ENCODE results near the gene TCEAL7.
A peak's percentile ranks its signal among the peaks of the same experiment; 100 is the strongest.
"Not testable (repeated sequence)": the region's sequence is repeated elsewhere in the genome, so short reads cannot be mapped to it uniquely, and the experiment has no call there.

TCEAL7 gene

GRCh38 chrX:103329991-103330390, at the start of gene TCEAL7:
TCEAL7 (plus strand) TSS chrX:103330239; CDS start chrX:103331404, 1,165 bp downstream.
- no peak for DNase-seq (ENCODE audit: low spot score)

GRCh38 chrX:103293118-103293517, 36.9 kb upstream of the TCEAL7 start:
- DNase-seq (ENCODE audit: low spot score) = no peak

- no peak for DNase-seq (ENCODE audit: low spot score)
Measured at GRCh38 chrX:103304705-103305104, 25.3 kb upstream of the TCEAL7 start.

- DNase-seq (ENCODE audit: low spot score) = not testable (repeated sequence)
Measured at GRCh38 chrX:103305666-103306065, 24.4 kb upstream of the TCEAL7 start.

GRCh38 chrX:103309860-103310554, 20.0 kb upstream of the TCEAL7 start:
- DNase-seq (ENCODE audit: low spot score) = no peak

- peak; percentile 67 for DNase-seq (ENCODE audit: low spot score)
Measured at GRCh38 chrX:103310555-103311398, 19.3 kb upstream of the TCEAL7 start, which contains the start of gene BEX2. BEX2 (minus strand) TSS chrX:103310990; CDS start chrX:103309976, 1,014 bp downstream.

- no peak for DNase-seq (ENCODE audit: low spot score)
Measured at GRCh38 chrX:103311399-103311780, 18.6 kb upstream of the TCEAL7 start.

GRCh38 chrX:103330681-103331288, 746 bp downstream of the TCEAL7 start:
- DNase-seq (ENCODE audit: low spot score) = no peak

- no peak for DNase-seq (ENCODE audit: low spot score)
Measured at GRCh38 chrX:103338663-103339062, 8.6 kb downstream of the TCEAL7 start.

GRCh38 chrX:103343105-103343504, 13.1 kb downstream of the TCEAL7 start:
- DNase-seq (ENCODE audit: low spot score) = peak; percentile 38

- no peak for DNase-seq (ENCODE audit: low spot score)
Measured at GRCh38 chrX:103344606-103345005, 14.6 kb downstream of the TCEAL7 start.

GRCh38 chrX:103347682-103348397, 17.8 kb downstream of the TCEAL7 start:
- no peak for DNase-seq (ENCODE audit: low spot score)

- DNase-seq (ENCODE audit: low spot score) = no peak
Measured at GRCh38 chrX:103356130-103356798, 26.2 kb downstream of the TCEAL7 start, which contains the start of gene TCEAL9. TCEAL9 (plus strand) TSS chrX:103356506; CDS start chrX:103357685, 1,179 bp downstream.

- no peak for DNase-seq (ENCODE audit: low spot score)
Measured at GRCh38 chrX:103356858-103357257, 26.8 kb downstream of the TCEAL7 start.

GRCh38 chrX:103357871-103358270, 27.8 kb downstream of the TCEAL7 start:
- DNase-seq (ENCODE audit: low spot score) = no peak

GRCh38 chrX:103359605-103360004, 29.6 kb downstream of the TCEAL7 start:
- not testable (repeated sequence) for DNase-seq (ENCODE audit: low spot score)

- DNase-seq (ENCODE audit: low spot score) = no peak
Measured at GRCh38 chrX:103360092-103360491, 30.1 kb downstream of the TCEAL7 start.

- no peak for DNase-seq (ENCODE audit: low spot score)
Measured at GRCh38 chrX:103360916-103361315, 30.9 kb downstream of the TCEAL7 start.

GRCh38 chrX:103361798-103362197, 31.8 kb downstream of the TCEAL7 start:
- no peak for DNase-seq (ENCODE audit: low spot score)

GRCh38 chrX:103362474-103362873, 32.4 kb downstream of the TCEAL7 start:
- DNase-seq (ENCODE audit: low spot score) = no peak

GRCh38 chrX:103363046-103363445, 33.0 kb downstream of the TCEAL7 start:
- DNase-seq (ENCODE audit: low spot score) = no peak
